GM23338 (cell line): ENCODE data around the gene ITPRID2. TPM values are rescaled to one million over a fixed set of nuclear protein-coding genes. Genes with fewer than 3 reads are reported as not detected.

ENCODE experiments used
- ATAC-seq: fragments of 200-7000 bp; cut with Tn5 transposase; 3 replicates; pipeline ENCODE4 v1.9.1; 2020
- DNase-seq: peaks from one replicate; pipeline ENCODE4 v3.0.0-alpha.2; 2015; ENCODE audit warnings: low spot score
- H2AFZ ChIP-seq: fragments of 200-600 bp; sonication (generic); 2 replicates; pipeline ENCODE4 v1.8.0; 2016; ENCODE audit warnings: antibody characterized with exemption, mild to moderate bottlenecking, moderate library complexity
- H3F3A ChIP-seq: fragments of 200-600 bp; sonication (generic); replicated peaks from 2 replicates; pipeline ENCODE4 v1.8.0; 2017; ENCODE audit warnings: antibody characterized with exemption, mixed run types, low read depth
- H3K27ac ChIP-seq: fragments of 200-600 bp; sonication (generic); 2 replicates; pipeline ENCODE4 v1.6.1; 2016; ENCODE audit warnings: low read depth
- H3K27me3 ChIP-seq: fragments of 200-600 bp; sonication (generic); 2 replicates; pipeline ENCODE4 v1.8.0; 2016; ENCODE audit warnings: mild to moderate bottlenecking, mixed run types, moderate library complexity; ENCODE audit not compliant: insufficient read depth
- H3K36me3 ChIP-seq: fragments of 200-600 bp; sonication (generic); 2 replicates; pipeline ENCODE4 v1.8.0; 2016; ENCODE audit warnings: mild to moderate bottlenecking; ENCODE audit not compliant: insufficient read depth
- H3K4me1 ChIP-seq: fragments of 200-600 bp; sonication (generic); 2 replicates; pipeline ENCODE4 v1.8.0; 2016; ENCODE audit warnings: mild to moderate bottlenecking, moderate library complexity; ENCODE audit not compliant: insufficient read depth
- H3K4me2 ChIP-seq: fragments of 200-600 bp; sonication (generic); 2 replicates; pipeline ENCODE4 v1.7.1; 2017; ENCODE audit warnings: mixed run types
- H3K4me3 ChIP-seq: fragments of 200-600 bp; sonication (generic); 2 replicates; pipeline ENCODE4 v1.6.1; 2016; ENCODE audit warnings: mixed run types
- H3K79me2 ChIP-seq: fragments of 200-600 bp; sonication (generic); replicated peaks from 2 replicates; pipeline ENCODE4 v1.8.0; 2017; ENCODE audit warnings: mild to moderate bottlenecking; ENCODE audit not compliant: insufficient read depth
- H3K9me2 ChIP-seq: fragments of 200-600 bp; sonication (generic); 2 replicates; pipeline ENCODE4 v1.8.0; 2017; ENCODE audit not compliant: insufficient read depth
- H4K20me1 ChIP-seq: fragments of 200-600 bp; sonication (generic); replicated peaks from 2 replicates; pipeline ENCODE4 v1.8.0; 2017; ENCODE audit warnings: mild to moderate bottlenecking; ENCODE audit not compliant: insufficient read depth
- H3K27ac Mint-ChIP-seq: 2 replicates; pipeline ENCODE4 v1.8.0; 2020; ENCODE audit warnings: inconsistent platforms, mild to moderate bottlenecking, moderate library complexity, mixed read lengths
- H3K27me3 Mint-ChIP-seq: 3 replicates; pipeline ENCODE4 v1.8.0; 2022; ENCODE audit warnings: low read depth, mild to moderate bottlenecking, moderate library complexity, mixed read lengths, inconsistent platforms; ENCODE audit not compliant: insufficient read depth, poor library complexity
- H3K36me3 Mint-ChIP-seq: 3 replicates; pipeline ENCODE4 v1.8.0; 2021; ENCODE audit warnings: low read depth, mild to moderate bottlenecking, inconsistent platforms, moderate library complexity, mixed read lengths
- H3K4me1 Mint-ChIP-seq: 3 replicates; pipeline ENCODE4 v1.8.0; 2020; ENCODE audit warnings: mild to moderate bottlenecking, inconsistent platforms, mixed read lengths
- H3K4me3 Mint-ChIP-seq: 3 replicates; pipeline ENCODE4 v1.8.0; 2021; ENCODE audit warnings: moderate library complexity, mild to moderate bottlenecking, inconsistent platforms, mixed read lengths
- H3K9me3 Mint-ChIP-seq: 3 replicates; pipeline ENCODE4 v1.8.0; 2020; ENCODE audit warnings: moderate library complexity, mild to moderate bottlenecking, inconsistent platforms, mixed read lengths
- CREB1 ChIP-seq: fragments of 250-450 bp; sonication (Bioruptor Pico); IDR thresholded peaks from 2 replicates; pipeline ENCODE4 v1.5.0; 2020; ENCODE audit warnings: low read depth, mild to moderate bottlenecking, moderate library complexity
- EZH2 ChIP-seq: fragments of 200-600 bp; sonication (generic); IDR thresholded peaks from one replicate; pipeline ENCODE4 v1.8.0; 2017; ENCODE audit warnings: antibody characterized with exemption, mild to moderate bottlenecking, low read depth; ENCODE audit not compliant: unreplicated experiment
- EZH2phosphoT487 ChIP-seq: fragments of 200-600 bp; sonication (generic); IDR thresholded peaks from one replicate; pipeline ENCODE4 v1.8.1; 2018; ENCODE audit warnings: antibody characterized with exemption; ENCODE audit not compliant: unreplicated experiment
- JUNB ChIP-seq: IDR thresholded peaks from one replicate; pipeline ENCODE4 v1.6.1; 2016; ENCODE audit warnings: antibody characterized with exemption; ENCODE audit not compliant: unreplicated experiment
- NANOG ChIP-seq: IDR thresholded peaks from 2 replicates; pipeline ENCODE4 v1.6.1; 2016; ENCODE audit warnings: antibody characterized with exemption, borderline replicate concordance
- POLR2AphosphoS5 ChIP-seq: IDR thresholded peaks from 2 replicates; pipeline ENCODE4 v1.6.1; 2016; ENCODE audit warnings: antibody characterized with exemption, low read depth
- REST ChIP-seq: IDR thresholded peaks from one replicate; pipeline ENCODE4 v1.6.1; 2018; ENCODE audit warnings: antibody characterized with exemption; ENCODE audit not compliant: unreplicated experiment
- ZNF114 ChIP-seq: fragments of 250-450 bp; sonication (Bioruptor Pico); IDR thresholded peaks from 2 replicates; pipeline ENCODE4 v1.5.0; 2020; ENCODE audit warnings: mild to moderate bottlenecking, moderate library complexity
- polyA plus RNA-seq: library from polyadenylated mRNA; unstranded; fragments of >200 nt; fragmentation: Nextera tagmentation; extraction: Ambion mirVana; gene quantifications from 2 replicates; pipeline ENCODE4 v1.2.1, GENCODE V29; 2016
- total RNA-seq: library from RNA; depleted of rRNA; stranded (reverse); fragments of >200 nt; shearing (Covaris generic); gene quantifications from 2 replicates; pipeline ENCODE4 v1.2.3, GENCODE V29; 2014
- TF ChIP-seq, protein P1 (sequence below): fragments of 250-450 bp; sonication (Bioruptor Pico); IDR thresholded peaks from 2 replicates; pipeline ENCODE4 v1.5.0; 2020; ENCODE audit warnings: mild to moderate bottlenecking, moderate library complexity

The ITPRID2 gene
- total and polyA plus RNA-seq, 2 experiments from 2014 or later: 4.4 to 12.0 TPM

- TF ChIP-seq, protein P1, sequence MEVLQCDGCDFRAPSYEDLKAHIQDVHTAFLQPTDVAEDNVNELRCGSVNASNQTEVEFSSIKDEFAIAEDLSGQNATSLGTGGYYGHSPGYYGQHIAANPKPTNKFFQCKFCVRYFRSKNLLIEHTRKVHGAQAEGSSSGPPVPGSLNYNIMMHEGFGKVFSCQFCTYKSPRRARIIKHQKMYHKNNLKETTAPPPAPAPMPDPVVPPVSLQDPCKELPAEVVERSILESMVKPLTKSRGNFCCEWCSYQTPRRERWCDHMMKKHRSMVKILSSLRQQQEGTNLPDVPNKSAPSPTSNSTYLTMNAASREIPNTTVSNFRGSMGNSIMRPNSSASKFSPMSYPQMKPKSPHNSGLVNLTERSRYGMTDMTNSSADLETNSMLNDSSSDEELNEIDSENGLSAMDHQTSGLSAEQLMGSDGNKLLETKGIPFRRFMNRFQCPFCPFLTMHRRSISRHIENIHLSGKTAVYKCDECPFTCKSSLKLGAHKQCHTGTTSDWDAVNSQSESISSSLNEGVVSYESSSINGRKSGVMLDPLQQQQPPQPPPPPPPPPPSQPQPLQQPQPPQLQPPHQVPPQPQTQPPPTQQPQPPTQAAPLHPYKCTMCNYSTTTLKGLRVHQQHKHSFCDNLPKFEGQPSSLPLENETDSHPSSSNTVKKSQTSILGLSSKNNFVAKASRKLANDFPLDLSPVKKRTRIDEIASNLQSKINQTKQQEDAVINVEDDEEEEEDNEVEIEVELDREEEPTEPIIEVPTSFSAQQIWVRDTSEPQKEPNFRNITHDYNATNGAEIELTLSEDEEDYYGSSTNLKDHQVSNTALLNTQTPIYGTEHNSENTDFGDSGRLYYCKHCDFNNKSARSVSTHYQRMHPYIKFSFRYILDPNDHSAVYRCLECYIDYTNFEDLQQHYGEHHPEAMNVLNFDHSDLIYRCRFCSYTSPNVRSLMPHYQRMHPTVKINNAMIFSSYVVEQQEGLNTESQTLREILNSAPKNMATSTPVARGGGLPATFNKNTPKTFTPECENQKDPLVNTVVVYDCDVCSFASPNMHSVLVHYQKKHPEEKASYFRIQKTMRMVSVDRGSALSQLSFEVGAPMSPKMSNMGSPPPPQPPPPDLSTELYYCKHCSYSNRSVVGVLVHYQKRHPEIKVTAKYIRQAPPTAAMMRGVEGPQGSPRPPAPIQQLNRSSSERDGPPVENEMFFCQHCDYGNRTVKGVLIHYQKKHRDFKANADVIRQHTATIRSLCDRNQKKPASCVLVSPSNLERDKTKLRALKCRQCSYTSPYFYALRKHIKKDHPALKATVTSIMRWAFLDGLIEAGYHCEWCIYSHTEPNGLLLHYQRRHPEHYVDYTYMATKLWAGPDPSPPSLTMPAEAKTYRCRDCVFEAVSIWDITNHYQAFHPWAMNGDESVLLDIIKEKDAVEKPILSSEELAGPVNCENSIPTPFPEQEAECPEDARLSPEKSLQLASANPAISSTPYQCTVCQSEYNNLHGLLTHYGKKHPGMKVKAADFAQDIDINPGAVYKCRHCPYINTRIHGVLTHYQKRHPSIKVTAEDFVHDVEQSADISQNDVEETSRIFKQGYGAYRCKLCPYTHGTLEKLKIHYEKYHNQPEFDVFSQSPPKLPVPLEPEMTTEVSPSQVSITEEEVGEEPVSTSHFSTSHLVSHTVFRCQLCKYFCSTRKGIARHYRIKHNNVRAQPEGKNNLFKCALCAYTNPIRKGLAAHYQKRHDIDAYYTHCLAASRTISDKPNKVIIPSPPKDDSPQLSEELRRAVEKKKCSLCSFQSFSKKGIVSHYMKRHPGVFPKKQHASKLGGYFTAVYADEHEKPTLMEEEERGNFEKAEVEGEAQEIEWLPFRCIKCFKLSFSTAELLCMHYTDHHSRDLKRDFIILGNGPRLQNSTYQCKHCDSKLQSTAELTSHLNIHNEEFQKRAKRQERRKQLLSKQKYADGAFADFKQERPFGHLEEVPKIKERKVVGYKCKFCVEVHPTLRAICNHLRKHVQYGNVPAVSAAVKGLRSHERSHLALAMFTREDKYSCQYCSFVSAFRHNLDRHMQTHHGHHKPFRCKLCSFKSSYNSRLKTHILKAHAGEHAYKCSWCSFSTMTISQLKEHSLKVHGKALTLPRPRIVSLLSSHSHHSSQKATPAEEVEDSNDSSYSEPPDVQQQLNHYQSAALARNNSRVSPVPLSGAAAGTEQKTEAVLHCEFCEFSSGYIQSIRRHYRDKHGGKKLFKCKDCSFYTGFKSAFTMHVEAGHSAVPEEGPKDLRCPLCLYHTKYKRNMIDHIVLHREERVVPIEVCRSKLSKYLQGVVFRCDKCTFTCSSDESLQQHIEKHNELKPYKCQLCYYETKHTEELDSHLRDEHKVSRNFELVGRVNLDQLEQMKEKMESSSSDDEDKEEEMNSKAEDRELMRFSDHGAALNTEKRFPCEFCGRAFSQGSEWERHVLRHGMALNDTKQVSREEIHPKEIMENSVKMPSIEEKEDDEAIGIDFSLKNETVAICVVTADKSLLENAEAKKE (CRISPR knock-in tag): no peak
- TF ChIP-seq ZNF114 (CRISPR knock-in tag): no peak
- no peak for TF ChIP-seq REST
- no peak for TF ChIP-seq JUNB
- no peak for TF ChIP-seq CREB1 (CRISPR knock-in tag)
- TF ChIP-seq POLR2AphosphoS5: no peak
- TF ChIP-seq EZH2phosphoT487: no peak
- no peak for TF ChIP-seq EZH2
- no peak for TF ChIP-seq NANOG
- no peaks in the 10 kb centered on the region for H3K9me3 Mint-ChIP-seq
- H3K79me2 ChIP-seq: no peaks in the 10 kb centered on the region
- no peak overlapping the region; the same call in 1 of the 2 replicates for H3K27ac Mint-ChIP-seq
- H3K36me3 Mint-ChIP-seq: peaks cover 14% of the 10 kb centered on the region
- no peaks in the 10 kb centered on the region for H4K20me1 ChIP-seq
- H3K4me3 ChIP-seq: no peak overlapping the region
- no peaks in the 10 kb centered on the region for H3K4me1 ChIP-seq
- H3K36me3 ChIP-seq: no peaks in the 10 kb centered on the region
- ATAC-seq: no peak
- no peak overlapping the region for H3K4me2 ChIP-seq
- no peak overlapping the region for H3K4me3 Mint-ChIP-seq
- no peak for DNase-seq
- H3K27me3 Mint-ChIP-seq: no peaks in the 10 kb centered on the region
- no peak overlapping the region for H3K27ac ChIP-seq
- H2AFZ ChIP-seq: no peak overlapping the region
- H3K27me3 ChIP-seq: no peaks in the 10 kb centered on the region
- H3K9me2 ChIP-seq: no peaks in the 10 kb centered on the region
- H3F3A ChIP-seq: no peaks in the 10 kb centered on the region
- H3K4me1 Mint-ChIP-seq: no peaks in the 10 kb centered on the region; the same call in 2 of the 3 replicates
Observed at GRCh38 chr2:181916726-181917718, 25.5 kb downstream of the ITPRID2 start.
